Heart left ventricle (tissue), 16 donors: ENCODE results near the gene RACGAP1. TPM values are rescaled to one million over a fixed set of nuclear protein-coding genes. Genes with fewer than 3 reads are reported as not detected.

Source experiments
- ATAC-seq, 4 donors: fragments of 200-7000 bp; cut with Tn5 transposase; one replicate each; pipeline ENCODE4 v1.9.1; 2020 to 2022; ENCODE audit warnings: moderate library complexity in 4 of 4, mild to moderate bottlenecking in 3 of 4, moderate number of reproducible peaks in 1 of 4
- DNase-seq, 5 donors: peaks; one replicate each; pipeline ENCODE4 v3.0.0-alpha.2; 2020
- H3K27ac ChIP-seq, 12 donors: fragments of 200-600 bp; sonication (generic) in 4 of 12; one replicate each; pipeline versions ENCODE4 v1.5.0 to v1.8.0; 2016 to 2022; ENCODE audit warnings: mild to moderate bottlenecking in 2 of 12
- H3K27me3 ChIP-seq, 9 donors: fragments of 200-600 bp; sonication (generic) in 2 of 9; one replicate each; pipeline versions ENCODE4 v1.5.1 to v1.8.0; 2016 to 2022; ENCODE audit warnings: mild to moderate bottlenecking in 3 of 9
- H3K36me3 ChIP-seq, 9 donors: fragments of 200-600 bp; sonication (generic) in 2 of 9; one replicate each; pipeline versions ENCODE4 v1.5.0 to v1.8.0; 2018 to 2022; ENCODE audit warnings: mild to moderate bottlenecking in 2 of 9
- H3K4me1 ChIP-seq, 12 donors: fragments of 200-600 bp; sonication (generic) in 4 of 12; one replicate each; pipeline versions ENCODE4 v1.5.0 to v1.8.0; 2016 to 2022; ENCODE audit warnings: mild to moderate bottlenecking in 3 of 12
- H3K4me3 ChIP-seq, 12 donors: fragments of 200-600 bp; sonication (generic) in 4 of 12; one replicate each; pipeline versions ENCODE4 v1.5.0 to v1.8.0; 2017 to 2022; ENCODE audit warnings: mild to moderate bottlenecking in 9 of 12, moderate library complexity in 4 of 12
- H3K9me3 ChIP-seq, 12 donors: fragments of 200-600 bp; sonication (generic) in 4 of 12; one replicate each; pipeline versions ENCODE4 v1.5.0 to v1.8.0; 2016 to 2022; ENCODE audit warnings: mild to moderate bottlenecking in 1 of 12
- POLR2A ChIP-seq, 2 donors: fragments of 450-650 bp; IDR thresholded peaks; one replicate each; pipeline ENCODE4 v1.6.1; 2017; ENCODE audit warnings: antibody characterized with exemption in 2 of 2, mild to moderate bottlenecking in 2 of 2, moderate library complexity in 2 of 2
- WGBS, 4 donors: extraction: QIAGEN DNeasy Blood & Tissue Kit in 2 of 4; methylation state at CpG; one replicate each; pipeline versions ENCODE4 v1.1.5 to v1.1.7; 2013 to 2018; 5-methylcytosine and 5-hydroxymethylcytosine counted together
- intact Hi-C, 10 donors: fragments of 100-400 bp; cut with DNase I; formaldehyde crosslinking; loops; one replicate each; pipeline versions ENCODE4 v1.11.1 to v1.14.2; 2022
- polyA plus RNA-seq, 2 donors: library from polyadenylated mRNA; stranded (reverse); fragments of 200-250 nt; gene quantifications; one replicate each; pipeline ENCODE4 v1.2.3, GENCODE V29; 2013
- total RNA-seq, 9 donors: library from RNA; depleted of rRNA in 2 of 9; stranded (reverse); fragments of >200 nt in 2 of 9; fragmentation: NEBNext Ultra II Directional in 3 of 9; extraction: Animal tissue kit (Norgen Biotek cat#: 25700) in 3 of 9; gene quantifications; one replicate each; pipeline versions ENCODE4 v1.1.0 to v1.2.4, GENCODE V29; 2016 to 2023
- TF ChIP-seq, protein P1 (sequence below), 12 donors: fragments of 200-600 bp; sonication (generic) in 4 of 12; IDR thresholded peaks; one replicate each; pipeline versions ENCODE4 v1.5.0 to v1.8.0; 2018 to 2022; ENCODE audit warnings: antibody characterized with exemption in 12 of 12, mild to moderate bottlenecking in 5 of 12
- donor health status: ischemic (EF 13 %, LVEDD 7.1; RV severe dilation, severe dysfunction).
- donor health status: healthy with polysubstance abuse.
- donor health status: DM: no; HTN: yes; CAD: no.
- donor health status: DM: no; HTN: no; CAD: no.
- donor health status: ischemic (EF 25% LVEDD 6.9; RV normal size, moderate dysfunction).
- donor health status: ischemic (EF 25% LVEDD 5.7; RV mildly dilated, moderate dysfunction).
- donor health status: healthy.
- donor health status: DM: yes; HTN: yes; CAD: no.
- donor health status: ischemic (EF 35%, LVEDD 5.7; RV mildly dilated, moderate dysfunction).
- donor health status: nonischemic (EF 11% LVEDD 7.7; RV severe dilation, severe dysfunction).
- donor health status: DM: yes; HTN: yes; CAD: no.
- donor health status: PGD.
- donor health status: ischemic (EF 29% LVEDD 5.4; RV normal size, mild dysfunction).
- donor health status: nonischemic (EF 23%, LVEDD 6.1; RV moderate dilation, normal function).

RACGAP1 gene
- total and polyA plus RNA-seq, 11 donors, result 0.91 to 17.8 (median 5.2) TPM

DNA sequence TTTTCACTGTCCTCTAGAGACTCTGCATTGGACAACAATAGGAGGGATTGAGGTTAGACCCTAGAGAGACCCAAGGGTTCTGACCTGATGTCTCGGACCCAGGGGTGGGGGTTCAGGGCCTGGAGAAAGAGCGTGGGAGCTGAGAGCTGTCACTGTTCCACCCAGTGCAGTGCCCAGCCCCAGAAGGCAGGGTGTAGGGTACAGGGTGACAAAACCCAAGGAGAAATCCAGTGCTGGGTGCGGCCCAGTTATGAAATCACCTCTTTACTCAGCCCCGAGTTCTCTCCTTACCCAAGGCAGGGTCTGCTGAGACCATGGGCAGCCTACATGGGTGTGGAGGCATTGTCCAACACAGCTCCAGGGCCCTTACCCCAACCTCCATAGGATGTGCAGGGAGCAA is 72.1 kb downstream of the RACGAP1 start:
- H3K4me1 ChIP-seq, result peaks cover 0 to 26% (median 0%) of the 10 kb centered on the region in 12 donors
- no peak overlapping the region for H3K4me3 ChIP-seq
- no peak for DNase-seq
- H3K27me3 ChIP-seq, result peaks cover 0 to 49% (median 10%) of the 10 kb centered on the region in 9 donors
- intact Hi-C loops, result loop anchor here in 2 of 10 donors (5.0 to 10.0 kb wide), 2 partner anchors 158 to 176 kb away; no protein-coding TSS in a partner anchor
- TF ChIP-seq, protein P1, sequence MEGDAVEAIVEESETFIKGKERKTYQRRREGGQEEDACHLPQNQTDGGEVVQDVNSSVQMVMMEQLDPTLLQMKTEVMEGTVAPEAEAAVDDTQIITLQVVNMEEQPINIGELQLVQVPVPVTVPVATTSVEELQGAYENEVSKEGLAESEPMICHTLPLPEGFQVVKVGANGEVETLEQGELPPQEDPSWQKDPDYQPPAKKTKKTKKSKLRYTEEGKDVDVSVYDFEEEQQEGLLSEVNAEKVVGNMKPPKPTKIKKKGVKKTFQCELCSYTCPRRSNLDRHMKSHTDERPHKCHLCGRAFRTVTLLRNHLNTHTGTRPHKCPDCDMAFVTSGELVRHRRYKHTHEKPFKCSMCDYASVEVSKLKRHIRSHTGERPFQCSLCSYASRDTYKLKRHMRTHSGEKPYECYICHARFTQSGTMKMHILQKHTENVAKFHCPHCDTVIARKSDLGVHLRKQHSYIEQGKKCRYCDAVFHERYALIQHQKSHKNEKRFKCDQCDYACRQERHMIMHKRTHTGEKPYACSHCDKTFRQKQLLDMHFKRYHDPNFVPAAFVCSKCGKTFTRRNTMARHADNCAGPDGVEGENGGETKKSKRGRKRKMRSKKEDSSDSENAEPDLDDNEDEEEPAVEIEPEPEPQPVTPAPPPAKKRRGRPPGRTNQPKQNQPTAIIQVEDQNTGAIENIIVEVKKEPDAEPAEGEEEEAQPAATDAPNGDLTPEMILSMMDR (IDR thresholded peaks at IDR 0.05), result no peak
- WGBS, 4 donors, result 87 to 93% (median 91%) methylated on average over 3 to 4 of the region's 4 CpGs
- ATAC-seq, result no peak
- H3K9me3 ChIP-seq, result no peaks in the 10 kb centered on the region
- no peak overlapping the region for H3K27ac ChIP-seq
- H3K36me3 ChIP-seq, result no peaks in the 10 kb centered on the region

DNA sequence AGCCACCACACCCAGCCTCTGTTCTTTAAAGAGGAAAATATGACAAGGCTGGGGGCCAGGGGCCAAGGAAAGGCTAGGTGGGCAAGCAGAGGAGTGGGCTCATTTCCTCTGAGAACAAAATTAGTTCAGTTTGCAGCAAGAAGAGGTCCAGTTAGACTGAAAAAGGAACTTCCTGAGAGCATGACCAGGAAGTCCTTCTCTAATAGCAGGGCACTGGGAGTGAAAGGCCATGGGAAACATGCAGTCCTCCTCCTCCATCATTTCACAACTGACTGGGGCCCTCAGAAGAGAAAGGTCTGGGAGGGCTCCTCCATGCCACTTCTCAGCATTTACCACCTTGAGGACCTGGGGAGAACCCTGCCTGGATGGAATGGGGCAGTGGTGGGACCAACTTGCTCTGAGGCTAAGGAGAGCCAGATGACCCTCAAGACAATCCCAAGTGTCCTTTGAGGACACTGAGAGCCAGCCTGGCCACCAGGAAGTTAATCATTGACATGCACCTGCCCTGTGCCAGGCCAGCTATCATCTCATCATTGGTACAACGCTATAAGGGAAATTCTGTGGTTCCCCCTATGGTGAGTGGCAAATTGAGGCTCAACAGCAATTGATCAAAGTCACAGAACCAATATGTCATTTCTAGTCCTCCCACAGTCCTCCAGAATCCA is 72.8 kb downstream of the RACGAP1 start:
- intact Hi-C loops, result loop anchor here in 2 of 10 donors (5.0 to 10.0 kb wide), 2 partner anchors 158 to 175 kb away; no protein-coding TSS in a partner anchor
- 75 to 100% (median 93%) methylated on average over 1 of the region's 1 CpG for WGBS, 4 donors
- H3K36me3 ChIP-seq, result no peaks in the 10 kb centered on the region
- no peak overlapping the region for H3K27ac ChIP-seq
- peaks cover 0 to 26% (median 0%) of the 10 kb centered on the region in 12 donors for H3K4me1 ChIP-seq
- TF ChIP-seq, protein P1 (IDR thresholded peaks at IDR 0.05), result no peak
- TF ChIP-seq POLR2A (IDR thresholded peaks at IDR 0.05), result no peak
- H3K27me3 ChIP-seq, result peaks cover 0 to 45% (median 10%) of the 10 kb centered on the region in 9 donors
- DNase-seq, result no peak
- ATAC-seq, result no peak
- no peaks in the 10 kb centered on the region for H3K9me3 ChIP-seq
- no peak overlapping the region for H3K4me3 ChIP-seq

DNA sequence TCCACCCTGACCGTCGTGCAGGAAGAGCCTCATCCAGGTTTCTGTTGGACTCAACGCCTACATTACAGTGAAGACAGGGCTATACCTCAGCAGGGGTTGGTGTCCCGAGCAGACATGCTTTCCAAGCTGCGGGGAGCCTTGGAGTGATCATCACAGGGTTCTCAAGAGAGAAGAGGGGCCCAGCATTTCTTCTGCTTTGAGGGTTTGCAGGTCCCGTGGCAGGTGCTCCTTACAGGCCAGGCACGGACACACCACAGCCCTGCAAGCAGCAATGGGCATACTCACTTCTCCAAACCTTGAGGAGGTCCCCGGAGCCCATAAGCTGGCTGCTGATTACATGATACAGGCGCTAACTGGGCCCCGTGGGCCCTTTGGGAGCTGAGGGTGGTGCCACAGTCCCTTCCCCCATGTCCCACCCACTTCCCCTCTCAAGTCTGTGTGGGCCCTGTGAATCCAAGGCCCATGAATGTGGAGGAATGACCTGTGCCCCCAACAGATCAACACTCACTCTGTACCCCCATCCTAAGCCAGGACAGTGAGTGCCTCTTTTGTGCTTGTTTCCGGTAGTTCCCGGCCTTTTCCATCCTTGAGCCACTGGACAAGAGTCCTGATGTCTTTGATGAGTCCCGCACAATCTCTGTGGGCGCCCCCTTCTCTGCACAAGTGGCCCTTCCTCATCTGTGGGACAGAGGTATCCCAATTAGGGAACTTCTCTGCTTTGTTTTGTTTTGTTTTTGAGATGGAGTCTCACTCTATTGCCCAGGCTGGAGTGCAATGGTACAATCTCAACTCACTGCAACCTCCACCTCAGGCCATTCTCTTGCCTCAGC is 73.7 kb downstream of the RACGAP1 start:
- Histone ChIP-seq H3K36me3 (no peaks in the 10 kb centered on the region), H3K4me1 (peaks cover 0 to 26% (median 0%) of the 10 kb centered on the region in 12 donors), H3K9me3 (no peaks in the 10 kb centered on the region), H3K27me3 (peaks cover 0 to 39% (median 10%) of the 10 kb centered on the region in 9 donors), H3K4me3 (no peak overlapping the region), H3K27ac (no peak overlapping the region)
- no peak for ATAC-seq
- intact Hi-C loops, result loop anchor here in 2 of 10 donors (5.0 to 10.0 kb wide), 2 partner anchors 157 to 174 kb away; no protein-coding TSS in a partner anchor
- TF ChIP-seq POLR2A (IDR thresholded peaks at IDR 0.05), result no peak
- TF ChIP-seq, protein P1 (IDR thresholded peaks at IDR 0.05), result no peak
- DNase-seq, result no peak
- WGBS, 4 donors, result 77 to 87% (median 83%) methylated on average over 11 to 14 of the region's 14 CpGs
